KMS-11 (cell line): ENCODE data around the gene RFC3.

ENCODE experiments used
- H2AFZ ChIP-seq: fragments of 200-600 bp; sonication (generic); 2 replicates; pipeline ENCODE4 v1.6.1; 2016; ENCODE audit warnings: antibody characterized with exemption, mixed run types, low read depth
- H3K27ac ChIP-seq: fragments of 200-600 bp; sonication (generic); 2 replicates; pipeline ENCODE4 v1.6.1; 2016; ENCODE audit warnings: mild to moderate bottlenecking, mixed run types
- H3K27me3 ChIP-seq: fragments of 200-600 bp; sonication (generic); 2 replicates; pipeline ENCODE4 v1.6.1; 2017; ENCODE audit warnings: mild to moderate bottlenecking, low read depth, mixed run types, moderate library complexity; ENCODE audit not compliant: insufficient read depth
- H3K36me3 ChIP-seq: fragments of 200-600 bp; sonication (generic); 2 replicates; pipeline ENCODE4 v1.6.1; 2017; ENCODE audit warnings: mild to moderate bottlenecking, mixed run types; ENCODE audit not compliant: insufficient read depth
- H3K4me1 ChIP-seq: fragments of 200-600 bp; sonication (generic); 2 replicates; pipeline ENCODE4 v1.6.1; 2016; ENCODE audit warnings: mild to moderate bottlenecking, low read depth, mixed run types; ENCODE audit not compliant: poor library complexity, severe bottlenecking
- H3K4me2 ChIP-seq: fragments of 200-600 bp; sonication (generic); 2 replicates; pipeline ENCODE4 v1.7.0; 2016; ENCODE audit warnings: mild to moderate bottlenecking, mixed run types
- H3K4me3 ChIP-seq: fragments of 200-600 bp; sonication (generic); IDR thresholded peaks from 2 replicates; pipeline ENCODE4 v1.6.1; 2017; ENCODE audit warnings: low read depth, low read length, mixed read lengths; ENCODE audit not compliant: insufficient read depth
- H3K79me2 ChIP-seq: fragments of 200-600 bp; sonication (generic); 2 replicates; pipeline ENCODE4 v1.6.1; 2016; ENCODE audit warnings: low read depth, mixed run types; ENCODE audit not compliant: insufficient read depth
- H3K9ac ChIP-seq: fragments of 200-600 bp; sonication (generic); 2 replicates; pipeline ENCODE4 v1.6.1; 2016; ENCODE audit warnings: mild to moderate bottlenecking, mixed run types
- H4K20me1 ChIP-seq: fragments of 200-600 bp; sonication (generic); 2 replicates; pipeline ENCODE4 v1.6.1; 2016; ENCODE audit warnings: mild to moderate bottlenecking, mixed run types; ENCODE audit not compliant: insufficient read depth
- CTCF ChIP-seq: fragments of 200-600 bp; sonication (generic); conservative IDR thresholded peaks from 2 replicates; pipeline ENCODE4 v1.6.1; 2017; ENCODE audit warnings: low read depth, mild to moderate bottlenecking, antibody characterized with exemption, low read length, moderate library complexity, mixed read lengths

The RFC3 gene

GRCh38 chr13:33815011-33815550 lies 2.9 kb upstream of the RFC3 start:
- TF ChIP-seq CTCF: no peak

GRCh38 chr13:33816912-33817311 lies 1.0 kb upstream of the RFC3 start:
- Histone ChIP-seq H3K27me3 (no peaks in the 10 kb centered on the region), H3K36me3 (no peaks in the 10 kb centered on the region), H3K27ac (no peak overlapping the region), H2AFZ (peak overlapping the region; percentile 95; the same call in 1 of the 2 replicates), H3K4me1 (peaks cover 12% of the 10 kb centered on the region), H3K9ac (no peak overlapping the region), H3K4me3 (no peak overlapping the region), H3K4me2 (peak overlapping the region; percentile 96; the same call in 1 of the 2 replicates), H3K79me2 (peaks cover 33% of the 10 kb centered on the region; the same call in 1 of the 2 replicates), H4K20me1 (no peaks in the 10 kb centered on the region)
- TF ChIP-seq CTCF: no peak

More at GRCh38 chr13:33815011-33815550, 2.9 kb upstream of the RFC3 start:
- H3K4me1 ChIP-seq: peaks cover 12% of the 10 kb centered on the region
- H2AFZ ChIP-seq: no peak overlapping the region
- H3K9ac ChIP-seq: no peak overlapping the region
- no peak overlapping the region for H3K27ac ChIP-seq
- H3K36me3 ChIP-seq: no peaks in the 10 kb centered on the region
- no peak overlapping the region for H3K4me2 ChIP-seq
- H4K20me1 ChIP-seq: no peaks in the 10 kb centered on the region
- peaks cover 22% of the 10 kb centered on the region; the same call in 1 of the 2 replicates for H3K79me2 ChIP-seq
- no peak overlapping the region for H3K4me3 ChIP-seq
- H3K27me3 ChIP-seq: no peaks in the 10 kb centered on the region

GRCh38 chr13:33817513-33817900 lies 442 bp upstream of the RFC3 start:
- Histone ChIP-seq H4K20me1 (no peaks in the 10 kb centered on the region), H3K9ac (peak overlapping the region; percentile 94; the same call in 1 of the 2 replicates), H3K79me2 (peaks cover 33% of the 10 kb centered on the region; the same call in 1 of the 2 replicates), H3K4me3 (no peak overlapping the region), H3K4me1 (peaks cover 12% of the 10 kb centered on the region), H2AFZ (peak overlapping the region; percentile 95), H3K27ac (peak overlapping the region; percentile 80), H3K36me3 (no peaks in the 10 kb centered on the region), H3K4me2 (peak overlapping the region; percentile 96), H3K27me3 (no peaks in the 10 kb centered on the region)
- no peak for TF ChIP-seq CTCF

- Histone ChIP-seq H3K4me2 (no peak overlapping the region), H3K36me3 (no peaks in the 10 kb centered on the region; the same call in 1 of the 2 replicates)
These were observed 7.1 kb downstream of the RFC3 start for GRCh38 chr13:33825083-33825482.

More at GRCh38 chr13:33825083-33825482, 7.1 kb downstream of the RFC3 start:
- Histone ChIP-seq H3K9ac (no peak overlapping the region), H3K4me3 (no peak overlapping the region), H3K27ac (no peak overlapping the region), H3K27me3 (no peaks in the 10 kb centered on the region), H2AFZ (no peak overlapping the region), H3K4me1 (no peaks in the 10 kb centered on the region), H3K79me2 (peaks cover 11% of the 10 kb centered on the region; the same call in 1 of the 2 replicates), H4K20me1 (no peaks in the 10 kb centered on the region)
- TF ChIP-seq CTCF: no peak
